ENCODE results near the gene CCR2.
"Not testable (repeated sequence)": the region's sequence is repeated elsewhere in the genome, so short reads cannot be mapped to it uniquely, and the experiment has no call there.

CCR2 gene

DNA sequence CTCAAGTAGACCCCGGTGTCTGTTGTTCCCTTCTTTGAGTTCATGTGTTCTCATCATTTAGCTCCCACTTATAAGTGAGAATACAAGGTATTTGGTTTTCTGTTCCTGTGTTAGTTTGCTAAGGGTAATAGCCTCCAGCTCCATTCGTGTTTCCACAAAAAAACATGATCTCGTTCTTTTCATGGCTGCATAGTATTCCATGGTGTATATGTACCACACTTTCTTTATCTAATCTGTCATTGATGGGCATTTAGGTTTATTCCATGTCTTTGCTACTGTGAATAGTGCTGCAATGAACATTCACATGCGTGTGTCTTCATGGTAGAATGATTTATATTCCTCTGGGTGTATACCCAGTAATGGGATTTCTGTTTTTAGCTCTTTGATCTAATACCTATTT lies 49.0 kb downstream of the CCR2 start:
- DNase-seq (ENCODE audit: low read depth), result not testable (repeated sequence)

DNA sequence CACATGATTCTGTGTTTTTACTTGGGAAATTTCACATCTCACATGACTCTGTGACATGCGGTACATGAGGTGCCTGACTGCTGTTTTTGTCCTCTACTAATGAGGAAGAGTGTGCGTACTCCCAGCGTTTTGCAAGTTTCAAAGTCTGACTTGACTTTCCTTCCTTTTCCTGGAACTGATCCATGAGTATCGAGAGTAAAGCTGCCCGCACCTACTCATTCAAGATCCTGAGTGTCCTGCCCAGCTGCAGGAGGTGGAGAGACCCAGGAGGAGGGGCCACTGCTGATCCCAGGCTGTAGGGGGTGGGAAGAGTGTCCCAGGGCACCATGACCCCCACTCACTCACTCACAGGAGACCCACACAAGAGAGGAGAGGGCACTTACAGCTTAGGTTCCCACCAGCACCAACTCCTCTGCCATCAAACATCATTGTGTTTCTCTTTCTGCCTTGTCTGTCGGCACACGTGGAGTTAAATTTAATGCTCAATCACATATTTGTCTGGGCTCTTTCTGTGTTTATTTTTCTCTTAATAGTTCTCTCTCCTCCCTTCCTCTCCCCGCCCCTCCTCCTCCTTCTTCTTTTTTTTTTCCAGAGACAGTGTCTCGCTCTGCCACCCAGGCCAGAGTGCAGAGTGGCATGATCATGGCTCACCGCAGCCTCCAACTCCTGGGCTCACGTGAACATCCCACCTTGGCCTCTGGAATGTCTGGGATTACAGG lies 51.5 kb downstream of the CCR2 start:
- DNase-seq (ENCODE audit: low read depth), result no peak

DNA sequence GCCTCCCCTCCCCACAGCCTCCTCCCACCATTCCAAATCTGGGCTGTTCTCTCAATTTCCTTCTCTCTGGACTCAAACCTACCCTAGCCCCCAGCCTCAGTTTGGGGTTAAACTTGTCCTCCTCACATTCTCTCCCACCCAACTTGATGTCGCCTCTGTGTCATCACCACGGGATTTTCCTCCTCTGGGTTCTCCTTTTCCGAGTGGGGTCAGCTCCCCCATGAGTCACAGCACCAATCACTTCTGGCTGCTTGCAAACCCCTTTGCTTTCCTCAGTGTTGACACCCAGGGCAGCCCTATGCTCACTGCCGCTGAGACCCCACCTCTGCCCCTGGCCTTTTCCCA lies 52.5 kb downstream of the CCR2 start:
- DNase-seq (ENCODE audit: low read depth), result no peak

DNA sequence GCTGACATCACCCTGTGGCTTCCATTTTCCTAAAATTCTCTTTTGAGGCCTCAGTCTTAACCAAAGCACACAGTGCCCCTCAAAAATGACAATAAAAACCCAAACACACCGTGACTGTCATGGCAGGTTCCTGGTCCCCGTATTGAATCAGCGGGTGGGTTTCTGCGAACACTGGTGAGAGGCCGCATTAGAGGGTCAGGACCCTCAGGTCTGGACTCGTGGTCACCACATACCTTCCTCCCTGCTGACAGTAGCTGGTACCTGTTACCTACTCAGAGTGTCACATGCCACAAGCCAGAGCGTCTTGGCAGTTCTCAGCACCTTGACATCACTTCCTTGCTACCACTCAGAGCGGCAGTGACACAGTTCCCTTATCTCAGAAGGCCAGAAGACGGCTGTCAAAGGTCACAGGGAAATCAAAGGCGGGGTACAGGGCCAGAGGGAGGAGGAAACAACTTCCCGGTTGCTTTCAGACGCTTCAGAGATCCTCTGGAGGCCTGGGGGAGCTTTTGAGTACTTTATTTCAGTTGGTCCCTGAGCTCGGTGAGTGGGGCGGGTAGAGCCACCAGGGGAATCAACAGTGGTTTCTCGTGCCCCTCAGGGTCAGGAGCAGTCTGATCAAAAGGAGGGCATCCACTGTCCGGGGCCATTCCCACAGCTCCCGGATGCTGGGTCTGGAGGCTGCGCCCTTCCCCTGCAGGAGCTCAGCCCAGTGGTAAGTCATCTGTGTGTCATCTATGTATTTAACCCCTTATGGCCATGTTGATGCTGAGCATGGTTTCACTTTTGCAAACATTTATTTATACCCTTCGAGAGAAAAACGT lies 53.1 kb downstream of the CCR2 start, which contains the start of the genes CCR5AS and CCRL2:
CCR5AS (minus strand) TSS at position 279 of the 824 bp plus-strand sequence.
CCRL2 (plus strand) TSS at position 472 of the 824 bp plus-strand sequence. CDS start 821 bp downstream, outside the sequence.
- DNase-seq (ENCODE audit: low read depth), result peak; percentile 1

DNA sequence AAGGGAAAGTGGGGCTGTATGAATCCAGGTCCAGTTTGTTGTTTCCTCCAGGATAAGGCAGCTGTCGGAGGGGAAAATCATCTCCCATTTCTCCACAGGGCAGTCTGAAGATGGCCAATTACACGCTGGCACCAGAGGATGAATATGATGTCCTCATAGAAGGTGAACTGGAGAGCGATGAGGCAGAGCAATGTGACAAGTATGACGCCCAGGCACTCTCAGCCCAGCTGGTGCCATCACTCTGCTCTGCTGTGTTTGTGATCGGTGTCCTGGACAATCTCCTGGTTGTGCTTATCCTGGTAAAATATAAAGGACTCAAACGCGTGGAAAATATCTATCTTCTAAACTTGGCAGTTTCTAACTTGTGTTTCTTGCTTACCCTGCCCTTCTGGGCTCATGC lies 54.1 kb downstream of the CCR2 start:
- DNase-seq (ENCODE audit: low read depth), result no peak

DNA sequence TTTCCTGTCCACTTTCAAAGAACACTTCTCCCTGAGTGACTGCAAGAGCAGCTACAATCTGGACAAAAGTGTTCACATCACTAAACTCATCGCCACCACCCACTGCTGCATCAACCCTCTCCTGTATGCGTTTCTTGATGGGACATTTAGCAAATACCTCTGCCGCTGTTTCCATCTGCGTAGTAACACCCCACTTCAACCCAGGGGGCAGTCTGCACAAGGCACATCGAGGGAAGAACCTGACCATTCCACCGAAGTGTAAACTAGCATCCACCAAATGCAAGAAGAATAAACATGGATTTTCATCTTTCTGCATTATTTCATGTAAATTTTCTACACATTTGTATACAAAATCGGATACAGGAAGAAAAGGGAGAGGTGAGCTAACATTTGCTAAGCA lies 54.9 kb downstream of the CCR2 start:
- DNase-seq (ENCODE audit: low read depth), result no peak

DNA sequence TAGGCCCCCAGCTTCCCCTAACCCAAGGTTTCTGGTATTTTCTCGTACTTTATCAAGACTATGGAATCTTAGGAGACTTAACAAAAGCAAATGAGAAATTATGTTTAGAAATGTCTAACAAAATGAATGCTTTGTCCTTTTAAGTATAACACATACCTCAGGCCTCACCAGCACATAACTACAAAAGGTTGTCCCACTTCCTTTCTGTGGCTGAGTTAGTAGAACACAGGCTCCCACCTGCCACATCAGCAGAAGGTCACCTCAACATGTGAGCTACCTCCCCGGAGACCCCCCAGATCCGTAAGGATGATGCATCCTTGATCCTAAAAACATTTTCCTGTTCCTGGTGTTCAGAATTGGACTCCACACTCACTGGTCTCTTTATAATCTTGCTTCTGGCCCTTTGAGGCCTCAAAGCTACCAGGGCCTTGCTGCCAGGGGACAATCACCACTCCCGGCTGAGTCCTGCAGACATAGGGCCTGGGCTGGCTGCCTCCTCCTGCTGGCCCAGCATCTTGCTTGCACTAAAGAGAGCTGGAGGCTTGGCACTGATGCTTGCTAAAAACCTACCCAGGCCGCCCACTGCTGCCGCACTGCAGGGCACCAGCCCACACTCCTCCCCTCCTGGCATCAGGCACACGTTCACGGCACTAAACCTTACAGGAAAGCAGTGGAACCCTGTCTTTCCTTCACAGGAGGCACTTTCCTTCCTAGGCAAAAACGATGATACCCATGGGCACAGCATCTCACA lies 56.0 kb downstream of the CCR2 start:
- DNase-seq (ENCODE audit: low read depth), result no peak

Data from stimulated activated CD8-positive, alpha-beta memory T cell treated with anti-CD3 and anti-CD28 coated beads, Interleukin-7, amount 100 ng/mL, for 24 hours (primary cell).